K562 treated with DMSO at 1 percent for 24 hours (cell line): ENCODE measurements around the gene MAST4. TPM values are rescaled to one million over a fixed set of nuclear protein-coding genes. Genes with fewer than 3 reads are reported as not detected.

Source experiments
- total RNA-seq: library from RNA; unstranded; fragments of 300-600 nt; gene quantifications from 2 replicates; pipeline ENCODE4 v1.2.3, GENCODE V29; 2022; ENCODE audit warnings: low read depth; ENCODE audit not compliant: insufficient read depth

Gene MAST4
- 6.6 and 8.7 TPM in 2 replicates for total RNA-seq

DNA sequence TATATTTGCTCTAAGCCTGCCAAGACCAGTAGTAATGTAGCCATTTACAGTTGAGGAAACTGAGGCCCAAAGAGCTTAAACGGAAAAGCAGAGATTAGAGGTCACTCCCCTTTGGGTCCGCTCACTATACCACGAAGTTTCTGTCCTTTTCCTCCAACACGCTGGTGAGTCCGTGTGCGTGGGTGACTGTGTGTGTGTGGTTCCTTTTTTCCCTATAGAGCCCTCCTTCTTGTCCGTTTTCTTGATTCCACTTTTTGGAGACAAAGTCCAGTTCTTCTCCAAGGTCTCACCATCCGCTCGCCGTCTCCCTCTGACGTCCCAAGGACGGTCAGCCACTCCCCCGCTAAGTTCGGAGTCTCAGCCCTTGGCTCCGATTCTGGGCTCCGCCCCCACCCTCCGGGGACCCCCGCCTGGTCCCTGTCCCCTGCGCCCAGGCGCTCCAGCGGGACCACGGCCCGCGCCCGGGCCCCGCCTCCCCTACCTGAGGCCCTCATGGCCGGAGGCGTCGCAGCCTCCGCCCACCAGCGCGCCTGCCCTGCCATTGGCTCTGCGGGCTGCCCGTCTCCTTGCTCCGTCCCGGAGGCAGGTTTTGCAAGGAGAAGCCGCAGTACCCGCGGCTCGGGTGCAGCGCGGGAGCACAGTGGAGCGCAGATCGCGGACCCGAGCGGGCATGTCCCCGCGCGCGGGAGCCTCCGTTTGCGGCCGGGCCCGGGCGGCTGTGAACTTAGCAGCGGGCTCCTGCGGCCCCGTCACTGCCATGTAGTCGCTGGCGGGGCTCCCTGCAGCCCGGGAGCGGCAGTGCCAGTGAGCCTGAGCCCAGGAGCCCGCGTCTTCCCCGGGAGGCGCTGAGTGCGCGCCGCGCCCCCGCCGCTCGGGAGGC, at the start of gene MAST4:
MAST4 (plus strand) TSS at position 638 of the 880 bp plus-strand sequence. CDS start 263 bp downstream, outside the sequence.

DNA sequence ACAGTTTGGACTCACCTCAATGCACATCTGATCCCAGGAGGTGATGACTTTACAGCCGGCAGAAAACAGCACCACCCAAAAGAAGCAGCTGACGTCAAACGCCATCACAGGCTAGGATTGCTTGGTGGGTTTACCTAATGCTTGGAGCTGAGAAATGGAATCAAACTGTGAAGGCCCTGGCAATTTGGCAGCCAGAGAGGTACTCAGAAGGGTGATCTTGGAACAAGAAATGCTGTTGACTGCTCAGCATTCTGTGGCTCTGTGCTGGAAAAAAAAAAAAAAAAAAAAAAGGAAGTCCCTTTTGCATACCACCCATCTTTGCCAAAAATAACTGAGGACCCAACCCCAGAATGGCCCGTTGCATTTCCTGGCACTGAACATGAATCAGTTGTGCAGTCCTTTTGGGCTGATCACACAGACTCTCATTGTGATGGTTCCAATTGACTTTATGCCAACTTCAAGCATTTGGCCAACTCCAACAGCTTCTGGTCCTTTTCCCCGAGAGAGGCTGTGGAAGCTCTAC, 600.4 kb downstream of the MAST4 start, which contains the start of gene CD180:
CD180 (minus strand) TSS at position 263 of the 523 bp plus-strand sequence; CDS start at position 105, 158 bp downstream.

